CD1c-positive myeloid dendritic cell (primary cell): ENCODE results near the gene UBE3D.
"Not testable (repeated sequence)": the region's sequence is repeated elsewhere in the genome, so short reads cannot be mapped to it uniquely, and the experiment has no call there.

ENCODE experiments used
- DNase-seq: peaks from one replicate; pipeline ENCODE4 v3.0.0-alpha.2; 2016; ENCODE audit errors: extremely low spot score

Gene UBE3D

DNA sequence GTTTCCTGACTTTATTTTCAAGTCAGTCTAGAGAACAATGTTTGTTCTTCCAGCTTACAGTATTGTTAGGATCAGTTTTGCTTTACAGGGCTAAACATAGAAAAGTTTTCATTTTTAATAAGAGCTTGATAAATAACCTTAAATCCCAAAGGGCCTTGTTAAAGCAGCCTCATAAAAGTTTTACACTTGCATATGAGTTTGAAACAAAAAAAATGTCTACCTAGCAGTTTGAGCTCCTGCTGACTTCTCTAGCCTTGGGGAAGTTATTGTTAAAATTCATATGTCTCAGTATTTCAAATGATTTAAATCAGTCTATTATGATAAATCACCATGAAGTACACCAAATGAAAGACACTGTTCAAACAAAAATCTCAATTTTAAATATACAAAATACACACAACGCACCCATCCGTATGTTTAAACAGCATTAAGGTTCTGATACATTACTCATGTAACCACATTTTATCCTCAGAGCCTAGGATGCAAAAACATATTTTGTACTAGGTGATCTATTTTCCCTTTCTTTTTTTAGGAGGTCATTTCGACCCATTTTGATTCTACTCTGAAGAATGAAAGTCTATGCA is 87.2 kb downstream of the UBE3D start:
- no peak for DNase-seq

- DNase-seq: no peak
Measured at GRCh38 chr6:82976179-82976578, 89.5 kb downstream of the UBE3D start.

GRCh38 chr6:82971877-82972460 is 93.7 kb downstream of the UBE3D start:
- DNase-seq: no peak

GRCh38 chr6:82970839-82971238 is 94.8 kb downstream of the UBE3D start:
- no peak for DNase-seq

- no peak for DNase-seq
Measured at GRCh38 chr6:82968708-82969107, 96.9 kb downstream of the UBE3D start.

GRCh38 chr6:82963191-82963925 is 102.3 kb downstream of the UBE3D start:
- no peak for DNase-seq

DNA sequence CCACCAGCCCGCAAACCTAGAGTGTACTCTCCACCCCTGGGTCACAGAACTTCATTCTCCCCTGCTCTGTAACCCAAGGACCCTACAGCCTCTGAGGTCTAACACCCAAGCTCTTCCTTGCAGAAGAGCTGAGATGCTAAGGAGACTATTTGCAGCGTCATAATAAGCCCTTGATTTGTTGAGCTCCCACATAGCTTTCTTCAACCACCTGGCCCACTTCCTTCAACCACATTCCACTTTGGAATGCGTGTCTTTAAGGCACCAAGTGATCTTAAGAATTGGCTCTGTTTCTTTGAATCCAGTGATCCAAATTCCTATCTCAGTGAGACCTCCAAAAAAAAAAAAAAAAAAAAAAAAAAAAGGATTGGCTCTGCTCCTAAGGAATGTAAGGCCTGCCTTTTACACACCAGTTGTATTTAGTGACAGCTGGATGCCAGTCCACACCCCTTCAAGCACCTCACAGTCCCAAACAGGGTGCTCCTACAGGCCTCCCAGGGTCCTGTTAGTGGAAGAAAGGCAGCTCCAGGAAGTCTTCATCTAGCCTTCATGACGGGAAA is 106.2 kb downstream of the UBE3D start:
- DNase-seq: no peak

GRCh38 chr6:82958551-82958950 is 107.1 kb downstream of the UBE3D start:
- DNase-seq: no peak

GRCh38 chr6:82957868-82958245 is 107.8 kb downstream of the UBE3D start:
- no peak for DNase-seq

- no peak for DNase-seq
Measured at GRCh38 chr6:82957171-82957867, 108.3 kb downstream of the UBE3D start.

GRCh38 chr6:82955841-82956240 is 109.8 kb downstream of the UBE3D start:
- DNase-seq: no peak

- DNase-seq: no peak
Measured at GRCh38 chr6:82954937-82955577, 110.6 kb downstream of the UBE3D start.

DNA sequence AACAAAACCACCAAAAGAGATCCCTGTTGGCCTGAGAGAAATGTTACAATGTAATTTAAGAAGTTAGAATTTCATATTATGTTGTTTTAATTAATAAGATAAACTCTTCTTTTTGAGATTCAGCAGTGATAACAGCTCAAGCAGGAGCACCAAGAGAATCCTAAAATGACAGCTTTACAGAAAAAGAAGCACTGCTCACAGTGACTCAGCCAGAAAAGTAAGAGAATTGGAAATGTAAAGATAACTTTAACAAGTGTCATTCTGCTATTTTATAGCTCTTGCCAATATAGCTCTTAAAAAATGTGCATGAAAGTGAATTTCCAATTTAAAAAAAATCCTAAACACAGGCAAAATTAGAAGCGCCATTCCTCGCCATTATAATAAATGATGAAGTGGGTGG is 111.3 kb downstream of the UBE3D start:
- no peak for DNase-seq

DNA sequence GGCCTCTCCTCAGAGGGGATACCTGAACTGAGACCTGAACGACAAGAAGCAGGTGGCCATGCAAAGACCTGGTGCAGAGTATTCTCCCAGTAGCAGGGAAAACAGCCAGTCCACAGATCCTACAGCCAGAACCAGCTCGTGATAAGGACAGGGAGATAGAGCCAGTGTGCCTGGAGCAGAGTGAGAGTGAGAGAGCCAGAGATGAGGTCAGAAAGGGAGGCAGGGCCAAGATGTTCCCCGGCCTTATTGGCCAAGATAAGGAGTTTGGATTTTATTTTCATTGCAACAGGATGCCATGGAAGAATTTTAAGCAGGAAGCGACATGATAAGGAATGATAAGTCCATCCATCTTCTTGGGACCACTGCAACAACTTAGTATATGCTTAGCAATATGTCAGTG is 111.8 kb downstream of the UBE3D start:
- DNase-seq: no peak

- DNase-seq: no peak
Measured at GRCh38 chr6:82951935-82952334, 113.7 kb downstream of the UBE3D start.

- DNase-seq: no peak
Measured at GRCh38 chr6:82951389-82951788, 114.3 kb downstream of the UBE3D start.

DNA sequence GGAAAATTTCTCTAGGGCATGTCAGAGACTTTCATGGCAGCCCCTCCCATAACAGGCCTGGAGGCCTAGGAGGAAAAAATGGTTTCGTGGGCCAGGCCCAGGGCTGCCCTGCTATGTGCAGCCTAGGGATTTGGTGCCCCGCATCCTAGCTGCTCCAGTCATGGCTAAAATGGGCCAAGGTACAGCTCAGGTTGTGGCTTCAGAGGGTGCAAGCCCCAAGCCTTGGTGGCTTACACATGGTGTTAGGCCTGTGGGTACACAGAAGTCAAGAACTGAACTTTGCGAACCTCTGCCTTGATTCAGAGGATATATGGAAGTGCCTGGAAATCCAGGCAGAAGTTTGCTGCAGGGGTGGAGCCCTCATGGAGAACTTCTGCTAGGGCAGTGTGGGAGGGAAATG is 134.7 kb downstream of the UBE3D start:
- DNase-seq: not testable (repeated sequence)

- no peak for DNase-seq
Measured at GRCh38 chr6:82924799-82925535, 140.7 kb downstream of the UBE3D start.

DNA sequence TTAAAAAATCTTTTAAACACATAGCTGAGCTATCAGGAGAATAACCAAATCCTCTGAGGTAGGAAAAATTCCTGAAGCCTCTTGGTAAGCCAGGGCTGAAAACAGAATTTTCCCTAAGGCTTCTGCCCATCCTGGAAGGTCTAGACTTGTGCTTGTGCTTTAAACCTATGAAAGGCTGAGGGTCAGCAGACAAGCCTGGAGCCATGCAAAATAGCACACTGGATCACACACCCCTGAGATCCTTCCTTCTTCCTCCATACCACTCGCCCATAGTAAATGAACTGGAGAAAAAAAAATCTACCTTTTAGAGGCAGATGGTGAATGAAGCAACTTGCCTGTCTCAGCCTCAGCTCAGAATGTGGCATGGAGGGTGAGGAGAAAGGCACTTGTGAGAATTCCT is 144.4 kb downstream of the UBE3D start:
- DNase-seq: no peak

GRCh38 chr6:82917346-82918064 is 148.1 kb downstream of the UBE3D start:
- no peak for DNase-seq

- DNase-seq: no peak
Measured at GRCh38 chr6:82915666-82916065, 150.0 kb downstream of the UBE3D start.
